ENCODE measurements around the gene RGS6. TPM values are rescaled to one million over a fixed set of nuclear protein-coding genes. Genes with fewer than 3 reads are reported as not detected.

The RGS6 gene
- total and polyA plus RNA-seq, 2 of the 4 experiments (the other 2 are of a cell fraction), result not detected

DNA sequence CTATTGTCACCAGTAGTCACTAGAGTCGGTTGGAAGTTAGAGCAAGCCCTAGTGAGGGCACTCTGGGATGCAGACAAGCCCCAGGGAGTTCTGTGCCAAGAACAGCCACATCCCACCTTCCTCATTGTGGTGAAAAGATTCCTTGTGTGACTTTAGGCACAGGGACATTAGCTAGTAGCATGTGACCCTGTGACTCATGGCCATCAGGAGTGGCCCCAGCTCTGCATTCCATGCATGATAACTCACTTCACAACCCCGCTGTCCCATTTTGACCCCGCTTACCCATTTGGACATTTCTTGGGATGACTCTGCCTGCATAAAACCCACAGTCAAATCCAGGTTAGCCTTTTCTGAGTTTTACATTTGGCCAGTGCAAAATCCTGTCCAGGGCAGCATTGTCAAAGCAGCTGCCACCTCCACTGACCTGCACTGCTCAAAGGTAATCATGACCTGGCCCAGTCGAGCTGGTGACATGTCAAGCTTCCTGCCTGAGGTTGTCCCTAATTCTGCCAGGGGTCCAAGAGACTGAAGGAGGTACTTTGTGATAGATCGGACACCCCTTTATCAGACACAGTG lies 531.1 kb downstream of the RGS6 start:
- Histone ChIP-seq H2BK20ac (ENCODE audit: low read depth, low read length) (no peak overlapping the region), H3K27ac (ENCODE audit: insufficient read depth, low read length) (no peak overlapping the region), H4K8ac (ENCODE audit: low read depth in 2 of 2, low read length in 2 of 2) (no peak overlapping the region), H2BK15ac (ENCODE audit: low read depth, low read length) (no peak overlapping the region), H3K4me1 (ENCODE audit: control insufficient read depth, insufficient read depth, low read length) (no peaks in the 10 kb centered on the region), H3K18ac (ENCODE audit: low read depth, low read length) (no peak overlapping the region), H3K4me3 (ENCODE audit: insufficient read depth, low read depth, low read length) (no peak overlapping the region), H3K27me3 (ENCODE audit: control insufficient read depth, insufficient read depth, low read length) (peaks cover 6% of the 10 kb centered on the region), H3K9ac (ENCODE audit: low read depth, low read length) (no peak overlapping the region), H3K14ac (replicated peaks; ENCODE audit: low read depth, low read length) (no peak overlapping the region), H2BK120ac (ENCODE audit: low read depth, low read length) (no peak overlapping the region), H3K4me2 (ENCODE audit: low read depth, low read length) (no peak overlapping the region), H3K9me3 (ENCODE audit: control insufficient read depth, insufficient read depth, low read length) (no peaks in the 10 kb centered on the region; the same call in 1 of the 2 replicates), H2AK5ac (ENCODE audit: low read depth, low read length) (no peak overlapping the region), H3K9me1 (ENCODE audit: insufficient read depth, low read length) (no peaks in the 10 kb centered on the region), H3K36me3 (ENCODE audit: control insufficient read depth, insufficient read depth, low read length) (no peaks in the 10 kb centered on the region), H2AFZ (replicated peaks; ENCODE audit: low read length, poor library complexity) (no peak overlapping the region), H3K79me1 (ENCODE audit: low read depth in 1 of 2, low read length in 2 of 2) (no peaks in the 10 kb centered on the region), H3K4ac (ENCODE audit: low read depth, low read length) (no peak overlapping the region), H3K56ac (ENCODE audit: extremely low read depth, insufficient read depth, low read length) (no peak overlapping the region), H2BK5ac (ENCODE audit: low read depth, low read length, poor library complexity, severe bottlenecking) (no peak overlapping the region), H4K20me1 (ENCODE audit: insufficient read depth, low read length) (no peaks in the 10 kb centered on the region), H3K23ac (ENCODE audit: low read depth, low read length) (no peak overlapping the region), H4K5ac (ENCODE audit: low read depth, low read length) (no peak overlapping the region), H2AK9ac (replicated peaks; ENCODE audit: low read depth, low read length, poor library complexity) (peak overlapping the region; percentile 68), H4K91ac (ENCODE audit: insufficient read depth, low read depth, low read length) (no peak overlapping the region)
- POLR2A ChIA-PET (ENCODE audit: unreplicated experiment), result no interaction called here
- intact Hi-C loops (cut with micrococcal nuclease), result no loop called here
- dilution Hi-C loops (cut with HindIII; ENCODE audit: low sequenced_read_pairs, unreplicated experiment), result no loop called here
- peak; percentile 2 for DNase-seq
- TF ChIP-seq, protein P1, sequence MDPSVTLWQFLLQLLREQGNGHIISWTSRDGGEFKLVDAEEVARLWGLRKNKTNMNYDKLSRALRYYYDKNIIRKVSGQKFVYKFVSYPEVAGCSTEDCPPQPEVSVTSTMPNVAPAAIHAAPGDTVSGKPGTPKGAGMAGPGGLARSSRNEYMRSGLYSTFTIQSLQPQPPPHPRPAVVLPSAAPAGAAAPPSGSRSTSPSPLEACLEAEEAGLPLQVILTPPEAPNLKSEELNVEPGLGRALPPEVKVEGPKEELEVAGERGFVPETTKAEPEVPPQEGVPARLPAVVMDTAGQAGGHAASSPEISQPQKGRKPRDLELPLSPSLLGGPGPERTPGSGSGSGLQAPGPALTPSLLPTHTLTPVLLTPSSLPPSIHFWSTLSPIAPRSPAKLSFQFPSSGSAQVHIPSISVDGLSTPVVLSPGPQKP (IDR thresholded peaks at IDR 0.05; ENCODE audit: borderline replicate concordance, low read depth, low read length), result no peak
- TF ChIP-seq SMC3 (IDR thresholded peaks at IDR 0.05; ENCODE audit: low read depth, low read length), result no peak
- TF ChIP-seq, protein P2, sequence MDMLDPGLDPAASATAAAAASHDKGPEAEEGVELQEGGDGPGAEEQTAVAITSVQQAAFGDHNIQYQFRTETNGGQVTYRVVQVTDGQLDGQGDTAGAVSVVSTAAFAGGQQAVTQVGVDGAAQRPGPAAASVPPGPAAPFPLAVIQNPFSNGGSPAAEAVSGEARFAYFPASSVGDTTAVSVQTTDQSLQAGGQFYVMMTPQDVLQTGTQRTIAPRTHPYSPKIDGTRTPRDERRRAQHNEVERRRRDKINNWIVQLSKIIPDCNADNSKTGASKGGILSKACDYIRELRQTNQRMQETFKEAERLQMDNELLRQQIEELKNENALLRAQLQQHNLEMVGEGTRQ (IDR thresholded peaks at IDR 0.05; ENCODE audit: low read depth, low read length), result no peak
- no TSS peak for BruUV-seq (replicated peaks)
- WGBS, 2 experiments (ENCODE audit: extremely low coverage in 2 of 2, insufficient read length in 1 of 2), result 63% methylated on average over 2 of the region's 5 CpGs; no CpG with 5 or more reads in 1 of the 2 experiments
- CTCF ChIA-PET, result interaction anchor here (0.6 kb wide), 1 partner anchor 687 kb away, joined by 5 read pairs; no protein-coding TSS in a partner anchor
- no peak; the same call in 1 of the 2 replicates for ATAC-seq (ENCODE audit: low read depth)
- in situ Hi-C loops (cut with MboI; ENCODE audit: low sequenced_read_pairs), result no loop called here
